OCI-LY7 (cell line): ENCODE measurements around the gene STN1. TPM values are rescaled to one million over a fixed set of nuclear protein-coding genes. Genes with fewer than 3 reads are reported as not detected.

Experiments used
- BruUV-seq: library from RNA; stranded (reverse); fragments of 400-500 nt; replicated peaks from 2 replicates; lab custom pipeline; 2021; lab: Mats Ljungman, UMichigan
- CTCF ChIA-PET: fragments of 300-600 bp; sonication (Branson Sonifier 250); formaldehyde crosslinking; loops from one replicate; lab custom pipeline; 2022; ENCODE audit warnings: antibody characterized with exemption; ENCODE audit not compliant: unreplicated experiment; lab: Charles Lee
- POLR2A ChIA-PET: fragments of 300-600 bp; sonication (Branson Sonifier 250); formaldehyde crosslinking; loops from one replicate; lab custom pipeline; 2022; ENCODE audit warnings: antibody characterized with exemption; lab: Charles Lee
- DNase-seq: peaks from one replicate; pipeline ENCODE4 v3.0.0-alpha.2; 2015; ENCODE audit warnings: low spot score
- H2AFZ ChIP-seq: fragments of 200-600 bp; sonication (generic), shearing (Covaris generic); 2 replicates; pipeline ENCODE4 v1.6.1; 2014; ENCODE audit warnings: mild to moderate bottlenecking, antibody characterized with exemption, low read length, moderate library complexity
- H3K27ac ChIP-seq: fragments of 200-600 bp; sonication (generic); 2 replicates; pipeline ENCODE4 v1.5.1; 2014; ENCODE audit warnings: mixed run types, low read depth, mild to moderate bottlenecking, moderate library complexity, low read length, inconsistent platforms; ENCODE audit not compliant: poor library complexity, severe bottlenecking
- H3K36me3 ChIP-seq: fragments of 200-600 bp; sonication (generic); 2 replicates; pipeline ENCODE4 v1.6.1; 2014; ENCODE audit warnings: mild to moderate bottlenecking, antibody characterized with exemption, low read length, moderate library complexity, mixed read lengths; ENCODE audit not compliant: insufficient read depth
- H3K4me1 ChIP-seq: fragments of 200-600 bp; sonication (generic); 2 replicates; pipeline ENCODE4 v1.5.1; 2014; ENCODE audit warnings: mild to moderate bottlenecking, low read length; ENCODE audit not compliant: insufficient read depth, poor library complexity, severe bottlenecking
- H3K4me2 ChIP-seq: fragments of 200-600 bp; sonication (generic); 2 replicates; pipeline ENCODE4 v1.6.1; 2014; ENCODE audit warnings: mild to moderate bottlenecking, low read length
- H3K4me3 ChIP-seq: fragments of 200-600 bp; sonication (generic); 2 replicates; pipeline ENCODE4 v1.5.1; 2014; ENCODE audit warnings: mild to moderate bottlenecking, low read depth, low read length; ENCODE audit not compliant: poor library complexity, severe bottlenecking
- H3K79me2 ChIP-seq: fragments of 200-600 bp; sonication (generic); 2 replicates; pipeline ENCODE4 v1.6.1; 2016; ENCODE audit warnings: low read depth, mild to moderate bottlenecking, low read length, moderate library complexity, mixed read lengths; ENCODE audit not compliant: insufficient read depth
- H3K9me2 ChIP-seq: fragments of 200-600 bp; sonication (generic); 2 replicates; pipeline ENCODE4 v1.6.1; 2016; ENCODE audit warnings: mild to moderate bottlenecking, low read length, mixed read lengths; ENCODE audit not compliant: insufficient read depth
- H3K9me3 ChIP-seq: fragments of 200-600 bp; sonication (generic); 2 replicates; pipeline ENCODE4 v1.6.1; 2014; ENCODE audit warnings: mild to moderate bottlenecking, mixed run types, low read length, mixed read lengths
- H4K20me1 ChIP-seq: fragments of 200-600 bp; sonication (generic); 2 replicates; pipeline ENCODE4 v1.6.1; 2014; ENCODE audit warnings: mild to moderate bottlenecking, antibody characterized with exemption, low read length, moderate library complexity, mixed read lengths; ENCODE audit not compliant: insufficient read depth
- CTCF ChIP-seq: fragments of 200-600 bp; sonication (generic); conservative IDR thresholded peaks from 2 replicates; pipeline ENCODE4 v1.5.1; 2014; ENCODE audit warnings: mild to moderate bottlenecking, antibody characterized with exemption, low read length, moderate library complexity, mixed read lengths
- EZH2phosphoT487 ChIP-seq: fragments of 200-600 bp; sonication (generic); IDR thresholded peaks from 2 replicates; pipeline ENCODE4 v1.6.1; 2018; ENCODE audit warnings: low read depth, borderline replicate concordance, mild to moderate bottlenecking, mixed run types, antibody characterized with exemption, low read length, moderate library complexity, mixed read lengths
- intact Hi-C: fragments of 100-400 bp; cut with micrococcal nuclease; formaldehyde crosslinking; loops from one replicate; pipeline ENCODE4 v1.10.0; 2022; ENCODE audit not compliant: unreplicated experiment
- total RNA-seq, 2 experiments: library from RNA; depleted of rRNA in 1 of 2; stranded (reverse); fragments of >200 nt in 1 of 2; shearing (Covaris generic) in 1 of 2; gene quantifications; 2 replicates each; pipeline ENCODE4 v1.2.3, GENCODE V29; 2014 to 2022

STN1 gene
- total RNA-seq, 2 experiments from 2014 or later = 19.5 to 24.5 TPM

DNA sequence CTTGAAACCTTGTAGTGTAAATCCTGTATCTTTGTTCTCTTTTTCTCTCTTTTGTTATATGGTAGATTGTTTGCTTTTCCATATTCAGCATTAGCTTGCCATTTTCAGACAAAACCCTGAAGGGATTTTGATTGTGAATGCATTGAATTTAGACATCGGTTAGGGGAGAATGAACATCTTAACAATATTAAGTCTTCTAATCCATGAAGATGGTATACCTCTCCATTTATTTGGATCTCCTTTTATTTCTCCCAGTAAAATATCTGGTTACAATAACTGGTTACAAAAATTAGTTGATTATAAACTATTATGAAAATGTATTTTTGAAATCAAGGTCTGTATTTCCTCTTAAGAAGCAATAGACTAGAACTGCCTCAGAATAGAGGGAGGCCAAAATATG is 36.6 kb upstream of the STN1 start:
- Histone ChIP-seq H4K20me1 (no peaks in the 10 kb centered on the region), H2AFZ (no peak overlapping the region), H3K9me2 (no peaks in the 10 kb centered on the region), H3K36me3 (no peaks in the 10 kb centered on the region), H3K4me2 (no peak overlapping the region), H3K4me3 (no peak overlapping the region), H3K79me2 (no peaks in the 10 kb centered on the region), H3K4me1 (no peaks in the 10 kb centered on the region), H3K9me3 (no peaks in the 10 kb centered on the region), H3K27ac (no peak overlapping the region)
- CTCF ChIA-PET = no interaction called here
- BruUV-seq = no TSS peak
- TF ChIP-seq EZH2phosphoT487 = no peak
- no peak for TF ChIP-seq CTCF
- DNase-seq = no peak
- POLR2A ChIA-PET = no interaction called here
- intact Hi-C loops = no loop called here

DNA sequence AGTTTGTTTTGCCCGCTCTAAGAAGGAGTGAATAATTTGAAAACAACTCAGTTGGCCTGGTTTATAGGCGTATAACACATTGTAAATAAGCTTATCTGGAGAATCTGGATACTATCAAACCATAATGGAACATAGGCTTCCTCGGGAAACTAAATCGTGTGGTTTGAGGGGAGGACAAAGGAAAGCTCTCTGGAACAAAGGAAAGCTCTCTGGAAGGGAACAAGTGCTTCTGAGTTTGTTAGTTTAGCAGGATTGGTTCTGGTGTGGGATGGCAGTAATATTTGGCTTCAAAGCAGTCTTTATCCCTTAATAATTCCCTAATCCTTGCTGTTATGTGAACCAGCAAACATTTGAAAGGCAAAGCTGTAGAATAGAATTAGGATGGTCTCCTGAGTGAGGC is 34.0 kb upstream of the STN1 start:
- no peak overlapping the region for H3K4me2 ChIP-seq
- BruUV-seq = no TSS peak
- H3K9me3 ChIP-seq = no peaks in the 10 kb centered on the region
- H3K27ac ChIP-seq = no peak overlapping the region
- H3K36me3 ChIP-seq = no peaks in the 10 kb centered on the region
- DNase-seq = no peak
- POLR2A ChIA-PET = interaction anchor here (0.8 kb wide), 1 partner anchor 13 kb away, joined by 3 read pairs; no protein-coding TSS in a partner anchor
- no peaks in the 10 kb centered on the region for H3K79me2 ChIP-seq
- CTCF ChIA-PET = no interaction called here
- no peaks in the 10 kb centered on the region for H3K4me1 ChIP-seq
- no peak overlapping the region for H2AFZ ChIP-seq
- no peak for TF ChIP-seq CTCF
- TF ChIP-seq EZH2phosphoT487 = no peak
- no peaks in the 10 kb centered on the region for H4K20me1 ChIP-seq
- H3K4me3 ChIP-seq = no peak overlapping the region
- H3K9me2 ChIP-seq = no peaks in the 10 kb centered on the region
- intact Hi-C loops = no loop called here

DNA sequence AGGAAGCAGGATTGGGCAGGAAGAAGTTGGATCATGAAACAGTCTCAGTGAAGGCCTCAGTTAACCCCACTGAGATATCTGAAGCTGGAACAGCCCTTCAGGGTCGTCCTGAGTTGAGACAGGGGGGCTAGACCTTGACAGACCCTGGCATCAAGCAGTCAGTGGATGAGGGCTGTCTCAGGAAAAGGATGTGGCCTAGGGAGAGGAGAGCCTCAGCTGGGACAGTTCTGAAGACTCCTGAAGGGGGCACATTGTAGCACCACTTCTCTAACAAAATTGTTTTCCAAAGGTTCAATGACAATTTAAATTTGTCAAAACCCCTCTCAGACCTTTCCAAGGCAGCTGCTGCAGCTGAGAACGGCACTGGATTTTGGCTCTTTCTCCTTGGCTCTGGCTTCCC is 33.2 kb upstream of the STN1 start:
- no peak overlapping the region for H3K4me3 ChIP-seq
- H3K9me3 ChIP-seq = no peaks in the 10 kb centered on the region
- ChIA-PET POLR2A (interaction anchor here (0.8 kb wide), 1 partner anchor 13 kb away, joined by 3 read pairs; no protein-coding TSS in a partner anchor), CTCF (no interaction called here)
- intact Hi-C loops = no loop called here
- H3K27ac ChIP-seq = no peak overlapping the region
- no TSS peak for BruUV-seq
- TF ChIP-seq EZH2phosphoT487 (no peak), CTCF (no peak)
- no peaks in the 10 kb centered on the region for H3K9me2 ChIP-seq
- no peak overlapping the region for H2AFZ ChIP-seq
- H3K36me3 ChIP-seq = no peaks in the 10 kb centered on the region
- H3K4me1 ChIP-seq = no peaks in the 10 kb centered on the region
- H3K4me2 ChIP-seq = no peak overlapping the region
- no peaks in the 10 kb centered on the region for H3K79me2 ChIP-seq
- H4K20me1 ChIP-seq = no peaks in the 10 kb centered on the region
- no peak for DNase-seq
